Stomach (tissue), 9 donors: ENCODE data around the gene XIRP2. TPM values are rescaled to one million over a fixed set of nuclear protein-coding genes. Genes with fewer than 3 reads are reported as not detected.
"Not testable (repeated sequence)": the region's sequence is repeated elsewhere in the genome, so short reads cannot be mapped to it uniquely, and the experiment has no call there.

ENCODE experiments used
- DNase-seq, 2 donors: peaks; one replicate each; pipeline versions ENCODE4 v3.0.0 to v3.0.0-alpha.2; 2013 to 2019
- H3K27ac ChIP-seq, 5 donors: fragments of 200-600 bp in 4 of 5; sonication (generic) in 4 of 5; one replicate each; pipeline ENCODE4 v1.5.1; 2013 to 2019; ENCODE audit warnings: mild to moderate bottlenecking in 1 of 5, moderate library complexity in 1 of 5
- H3K27me3 ChIP-seq, 3 donors: fragments of 200-600 bp; sonication (generic); one replicate each; pipeline ENCODE4 v1.5.1; 2017 to 2019; ENCODE audit warnings: mixed run types in 1 of 3
- H3K36me3 ChIP-seq, 4 donors: fragments of 200-600 bp; sonication (generic); 1 replicate in 3 of 4; 2 replicates in 1 of 4; pipeline ENCODE4 v1.5.1; 2016 to 2019
- H3K4me1 ChIP-seq, 4 donors: fragments of 200-600 bp; sonication (generic); one replicate each; pipeline ENCODE4 v1.5.1; 2016 to 2019
- H3K4me3 ChIP-seq, 4 donors: fragments of 200-600 bp; sonication (generic) in 3 of 4; one replicate each; pipeline ENCODE4 v1.5.1; 2016 to 2019; ENCODE audit warnings: mild to moderate bottlenecking in 1 of 4
- H3K9me3 ChIP-seq, 4 donors: fragments of 200-600 bp; sonication (generic); one replicate each; pipeline ENCODE4 v1.5.1; 2016 to 2019
- CTCF ChIP-seq, 7 experiments: fragments of 450-650 bp in 4 of 7; fragments of 200-600 bp in 3 of 7; sonication (generic) in 3 of 7; IDR thresholded peaks; one replicate each; pipeline ENCODE4 v1.5.1; 2016 to 2019; ENCODE audit warnings: antibody characterized with exemption in 7 of 7, control low read depth in 2 of 7, mild to moderate bottlenecking in 1 of 7
- EP300 ChIP-seq: sonication (generic); formaldehyde crosslinking; IDR thresholded peaks from one replicate; pipeline ENCODE4 v1.6.1; 2017; ENCODE audit warnings: antibody characterized with exemption
- POLR2A ChIP-seq, 4 donors: fragments of 450-650 bp; IDR thresholded peaks; one replicate each; pipeline ENCODE4 v1.6.1; 2016; ENCODE audit warnings: antibody characterized with exemption in 4 of 4, control low read depth in 2 of 4, mild to moderate bottlenecking in 1 of 4, moderate library complexity in 1 of 4
- POLR2AphosphoS5 ChIP-seq, 3 donors: sonication (generic); formaldehyde crosslinking; IDR thresholded peaks; one replicate each; pipeline ENCODE4 v1.6.1; 2016; ENCODE audit warnings: antibody characterized with exemption in 3 of 3
- WGBS, 5 donors: extraction: QIAGEN DNeasy Blood & Tissue Kit in 3 of 5; methylation state at CpG; one replicate each; pipeline versions ENCODE4 v1.1.5 to v1.1.7; 2013 to 2018; 5-methylcytosine and 5-hydroxymethylcytosine counted together
- intact Hi-C: fragments of 100-400 bp; cut with DNase I; formaldehyde crosslinking; loops from one replicate; pipeline ENCODE4 v1.15.1; 2023; ENCODE audit warnings: low total_unique reads
- polyA plus RNA-seq, 3 donors: library from polyadenylated mRNA; stranded (reverse); fragments of 200-250 nt; gene quantifications; one replicate each; pipeline ENCODE4 v1.2.3, GENCODE V29; 2013
- total RNA-seq, 5 donors: library from RNA; depleted of rRNA; stranded (reverse); fragments of >200 nt; gene quantifications; one replicate each; pipeline versions ENCODE4 v1.1.0 to v1.2.3, GENCODE V29; 2014 to 2016
- donor health status: healthy with polysubstance abuse.
- donor health status: Bipolar disorder and iron deficiency.
- donor health status: healthy.

XIRP2 gene
- total and polyA plus RNA-seq, 8 donors, result 0.10 to 3.2 (median 0.19) TPM; not detected in 4

- 86 to 94% (median 92%) methylated on average over 4 of the region's 4 CpGs for WGBS, 5 donors
- Histone ChIP-seq H3K4me1 (no peaks in the 10 kb centered on the region), H3K27ac (no peak overlapping the region), H3K9me3 (peaks cover 0 to 34% (median 21%) of the 10 kb centered on the region in 4 donors), H3K36me3 (no peaks in the 10 kb centered on the region), H3K4me3 (no peak overlapping the region), H3K27me3 (no peaks in the 10 kb centered on the region)
- intact Hi-C loops, result no loop called here
- DNase-seq, result no peak
- TF ChIP-seq EP300, result no peak
Observed at GRCh38 chr2:167028503-167028902, 140.2 kb downstream of the XIRP2 start.

- intact Hi-C loops, DNase-seq, H3K27ac ChIP-seq, H3K4me3 ChIP-seq, H3K27me3 ChIP-seq, H3K4me1 ChIP-seq, H3K36me3 ChIP-seq: not testable (repeated sequence)
- 92 to 98% (median 94%) methylated on average over 3 of the region's 3 CpGs for WGBS, 5 donors
- peaks cover 11 to 55% (median 34%) of the 10 kb centered on the region in 4 donors for H3K9me3 ChIP-seq
Observed at GRCh38 chr2:167034976-167035375, 146.7 kb downstream of the XIRP2 start.

- no peaks in the 10 kb centered on the region for H3K27me3 ChIP-seq
- no peak overlapping the region for H3K27ac ChIP-seq
- intact Hi-C loops, result no loop called here
- no peak for DNase-seq
- no peaks in the 10 kb centered on the region for H3K9me3 ChIP-seq
- H3K4me3 ChIP-seq, result no peak overlapping the region
- TF ChIP-seq EP300, result no peak
- TF ChIP-seq POLR2A (IDR thresholded peaks at IDR 0.05), result no peak
- TF ChIP-seq CTCF (IDR thresholded peaks at IDR 0.05), result no peak
- no peak for TF ChIP-seq POLR2AphosphoS5 (IDR thresholded peaks at IDR 0.05)
- no peaks in the 10 kb centered on the region for H3K4me1 ChIP-seq
- no peaks in the 10 kb centered on the region for H3K36me3 ChIP-seq
Observed at GRCh38 chr2:167048829-167049228, 160.5 kb downstream of the XIRP2 start.

GRCh38 chr2:167049659-167050058 is 161.4 kb downstream of the XIRP2 start:
- Histone ChIP-seq H3K9me3 (no peaks in the 10 kb centered on the region), H3K36me3 (no peaks in the 10 kb centered on the region), H3K4me3 (no peak overlapping the region), H3K27ac (no peak overlapping the region), H3K27me3 (no peaks in the 10 kb centered on the region), H3K4me1 (no peaks in the 10 kb centered on the region)
- DNase-seq, result no peak
- TF ChIP-seq POLR2AphosphoS5 (IDR thresholded peaks at IDR 0.05) (no peak), POLR2A (IDR thresholded peaks at IDR 0.05) (no peak), CTCF (IDR thresholded peaks at IDR 0.05) (no peak), EP300 (no peak)
- intact Hi-C loops, result no loop called here
- 33 to 50% (median 41%) methylated on average over 3 of the region's 3 CpGs for WGBS, 5 donors

- H3K4me3 ChIP-seq, result no peak overlapping the region
- DNase-seq, result no peak
- H3K27me3 ChIP-seq, result no peaks in the 10 kb centered on the region
- H3K36me3 ChIP-seq, result no peaks in the 10 kb centered on the region
- intact Hi-C loops, result no loop called here
- H3K9me3 ChIP-seq, result no peaks in the 10 kb centered on the region
- TF ChIP-seq CTCF (IDR thresholded peaks at IDR 0.05) (no peak), POLR2AphosphoS5 (IDR thresholded peaks at IDR 0.05) (no peak), POLR2A (IDR thresholded peaks at IDR 0.05) (no peak), EP300 (no peak)
- WGBS, 5 donors, result 62 to 82% (median 72%) methylated on average over 1 of the region's 1 CpG
- no peaks in the 10 kb centered on the region for H3K4me1 ChIP-seq
- no peak overlapping the region for H3K27ac ChIP-seq
Observed at GRCh38 chr2:167052825-167053224, 164.5 kb downstream of the XIRP2 start.

- TF ChIP-seq POLR2A (IDR thresholded peaks at IDR 0.05) (no peak), EP300 (no peak), POLR2AphosphoS5 (IDR thresholded peaks at IDR 0.05) (no peak), CTCF (IDR thresholded peaks at IDR 0.05) (no peak)
- 90 to 94% (median 92%) methylated on average over 3 of the region's 3 CpGs for WGBS, 5 donors
Observed at GRCh38 chr2:167054881-167055280, 166.6 kb downstream of the XIRP2 start.

More at GRCh38 chr2:167054881-167055280, 166.6 kb downstream of the XIRP2 start:
- intact Hi-C loops, result no loop called here
- Histone ChIP-seq H3K27me3 (no peaks in the 10 kb centered on the region), H3K4me3 (no peak overlapping the region), H3K36me3 (no peaks in the 10 kb centered on the region), H3K4me1 (no peaks in the 10 kb centered on the region), H3K27ac (no peak overlapping the region), H3K9me3 (no peaks in the 10 kb centered on the region)
- DNase-seq, result no peak
